ENCODE data around the gene SPCS3.

The SPCS3 gene

GRCh38 chr4:176309772-176310171 is 10.0 kb upstream of the SPCS3 start:
- H3K4me3 ChIP-seq (ENCODE audit: low read depth, low read length): no peak overlapping the region
- no peak for TF ChIP-seq CTCF (IDR thresholded peaks at IDR 0.05; ENCODE audit: borderline replicate concordance, insufficient read depth, low read depth, low read length)

- H3K4me3 ChIP-seq (ENCODE audit: low read depth, low read length): no peak overlapping the region
- TF ChIP-seq CTCF (IDR thresholded peaks at IDR 0.05; ENCODE audit: borderline replicate concordance, insufficient read depth, low read depth, low read length): no peak
These were observed 6.0 kb upstream of the SPCS3 start for GRCh38 chr4:176313596-176314336.

GRCh38 chr4:176319151-176319703 is 539 bp upstream of the SPCS3 start:
- TF ChIP-seq CTCF (IDR thresholded peaks at IDR 0.05; ENCODE audit: borderline replicate concordance, insufficient read depth, low read depth, low read length): no peak
- H3K4me3 ChIP-seq (ENCODE audit: low read depth, low read length): peak overlapping the region; percentile 54

- TF ChIP-seq CTCF (IDR thresholded peaks at IDR 0.05; ENCODE audit: borderline replicate concordance, insufficient read depth, low read depth, low read length): no peak
- H3K4me3 ChIP-seq (ENCODE audit: low read depth, low read length): peak overlapping the region; percentile 97
These were observed 692 bp downstream of the SPCS3 start for GRCh38 chr4:176320340-176320975.

GRCh38 chr4:176320976-176321361 is 1.2 kb downstream of the SPCS3 start:
- no peak for TF ChIP-seq CTCF (IDR thresholded peaks at IDR 0.05; ENCODE audit: borderline replicate concordance, insufficient read depth, low read depth, low read length)
- H3K4me3 ChIP-seq (ENCODE audit: low read depth, low read length): peak overlapping the region; percentile 97

GRCh38 chr4:176321589-176321988 is 1.8 kb downstream of the SPCS3 start:
- no peak for TF ChIP-seq CTCF (IDR thresholded peaks at IDR 0.05; ENCODE audit: borderline replicate concordance, insufficient read depth, low read depth, low read length)
- H3K4me3 ChIP-seq (ENCODE audit: low read depth, low read length): peak overlapping the region; percentile 97

All from GM12875 (cell line).